Lower leg skin (tissue), 4 donors: ENCODE data around the gene FANCD2. TPM values are rescaled to one million over a fixed set of nuclear protein-coding genes. Genes with fewer than 3 reads are reported as not detected.
"Not testable (repeated sequence)": the region's sequence is repeated elsewhere in the genome, so short reads cannot be mapped to it uniquely, and the experiment has no call there.

Source experiments
- DNase-seq, 2 donors: peaks; one replicate each; pipeline ENCODE4 v3.0.0-alpha.2; 2019; ENCODE audit warnings: low spot score in 2 of 2
- H3K4me3 ChIP-seq: fragments of 200-600 bp; sonication (generic); 2 replicates; pipeline ENCODE4 v1.5.1; 2017; ENCODE audit warnings: mild to moderate bottlenecking, low read depth; ENCODE audit not compliant: poor library complexity, severe bottlenecking
- CTCF ChIP-seq, 3 donors: fragments of 450-650 bp; IDR thresholded peaks; one replicate each; pipeline ENCODE4 v1.5.1; 2016; ENCODE audit warnings: antibody characterized with exemption in 3 of 3, mild to moderate bottlenecking in 3 of 3, moderate library complexity in 2 of 3
- POLR2A ChIP-seq, 2 donors: fragments of 450-650 bp; IDR thresholded peaks; one replicate each; pipeline ENCODE4 v1.6.1; 2016 to 2017; ENCODE audit warnings: antibody characterized with exemption in 2 of 2, mild to moderate bottlenecking in 1 of 2, moderate library complexity in 1 of 2
- WGBS, 2 donors: methylation state at CpG; one replicate each; pipeline ENCODE4 v1.1.5; 2018; 5-methylcytosine and 5-hydroxymethylcytosine counted together
- intact Hi-C: fragments of 100-400 bp; cut with DNase I; formaldehyde crosslinking; loops from one replicate; pipeline ENCODE4 v1.15.0; 2023; ENCODE audit warnings: low total_unique reads
- total RNA-seq, 4 donors: library from RNA; depleted of rRNA; stranded (reverse); fragments of >200 nt; gene quantifications; one replicate each; pipeline ENCODE4 v1.1.0, GENCODE V29; 2016

The FANCD2 gene
- total RNA-seq, 4 donors from 2014 or later = 1.7 to 6.5 (median 3.1) TPM

- 93 to 97% methylated on average over 2 of the region's 2 CpGs for WGBS, 2 donors
- no peak for DNase-seq
- intact Hi-C loops = no loop called here
- no peak for TF ChIP-seq POLR2A (IDR thresholded peaks at IDR 0.05)
- TF ChIP-seq CTCF (IDR thresholded peaks at IDR 0.05) = no peak
- H3K4me3 ChIP-seq = no peak overlapping the region
These were observed 94.8 kb downstream of the FANCD2 start for GRCh38 chr3:10121064-10121463.

- TF ChIP-seq POLR2A (IDR thresholded peaks at IDR 0.05) = no peak
- no peak for TF ChIP-seq CTCF (IDR thresholded peaks at IDR 0.05)
- H3K4me3 ChIP-seq = no peak overlapping the region
- no peak for DNase-seq
- intact Hi-C loops = no loop called here
- WGBS, 2 donors = 89 to 90% methylated on average over 4 of the region's 4 CpGs
These were observed 96.5 kb downstream of the FANCD2 start for GRCh38 chr3:10122724-10123123.

GRCh38 chr3:10135872-10136271 lies 109.6 kb downstream of the FANCD2 start:
- H3K4me3 ChIP-seq, DNase-seq, intact Hi-C loops: not testable (repeated sequence)
- 91 to 95% methylated on average over 9 of the region's 9 CpGs for WGBS, 2 donors

GRCh38 chr3:10136426-10137005 lies 110.3 kb downstream of the FANCD2 start:
- TF ChIP-seq POLR2A (IDR thresholded peaks at IDR 0.05) (no peak), CTCF (IDR thresholded peaks at IDR 0.05) (no peak)
- no peak overlapping the region for H3K4me3 ChIP-seq
- DNase-seq = no peak
- intact Hi-C loops = no loop called here
- 89 to 93% methylated on average over 14 to 25 of the region's 25 CpGs for WGBS, 2 donors

GRCh38 chr3:10137178-10137577 lies 110.9 kb downstream of the FANCD2 start:
- no peak for DNase-seq
- H3K4me3 ChIP-seq = no peak overlapping the region
- TF ChIP-seq POLR2A (IDR thresholded peaks at IDR 0.05) (no peak), CTCF (IDR thresholded peaks at IDR 0.05) (no peak)
- intact Hi-C loops = no loop called here
- WGBS, 2 donors = 64 to 78% methylated on average over 4 of the region's 4 CpGs

GRCh38 chr3:10140996-10141546 lies 114.8 kb downstream of the FANCD2 start:
- intact Hi-C loops = loop anchor here (10.0 kb wide), 1 partner anchor 74 kb away; no protein-coding TSS in a partner anchor
- H3K4me3 ChIP-seq = no peak overlapping the region
- no peak for DNase-seq
- TF ChIP-seq POLR2A (IDR thresholded peaks at IDR 0.05) (no peak), CTCF (IDR thresholded peaks at IDR 0.05) (no peak)
- WGBS, 2 donors = 86 to 87% methylated on average over 23 of the region's 23 CpGs
